GM21576 (cell line): ENCODE measurements around the gene AGPAT4.
A peak's percentile ranks its signal among the peaks of the same experiment; 100 is the strongest.
"Not testable (repeated sequence)": the region's sequence is repeated elsewhere in the genome, so short reads cannot be mapped to it uniquely, and the experiment has no call there.

ENCODE experiments used
- ATAC-seq: cut with Tn5 transposase; IDR thresholded peaks from one replicate; pipeline ENCODE4 v1.9.1; 2021; ENCODE audit warnings: mild to moderate bottlenecking, moderate library complexity; ENCODE audit not compliant: unreplicated experiment

The AGPAT4 gene

GRCh38 chr6:161273752-161274487 lies at the start of gene AGPAT4:
Gene AGPAT4 (minus strand): TSS chr6:161274061. CDS start chr6:161232213, 41,848 bp downstream.
- ATAC-seq, result peak; percentile 100

GRCh38 chr6:161319231-161319630 lies 45.4 kb upstream of the AGPAT4 start:
- no peak for ATAC-seq

- ATAC-seq, result no peak
These were observed 44.6 kb upstream of the AGPAT4 start for GRCh38 chr6:161318456-161318855.

GRCh38 chr6:161316531-161316930 lies 42.7 kb upstream of the AGPAT4 start:
- no peak for ATAC-seq

- ATAC-seq, result not testable (repeated sequence)
These were observed 41.5 kb upstream of the AGPAT4 start for GRCh38 chr6:161315246-161315917.

- not testable (repeated sequence) for ATAC-seq
These were observed 40.8 kb upstream of the AGPAT4 start for GRCh38 chr6:161314541-161315245.

GRCh38 chr6:161313940-161314509 lies 40.2 kb upstream of the AGPAT4 start:
- ATAC-seq, result no peak

GRCh38 chr6:161313475-161313874 lies 39.6 kb upstream of the AGPAT4 start:
- not testable (repeated sequence) for ATAC-seq

GRCh38 chr6:161309774-161310173 lies 35.9 kb upstream of the AGPAT4 start:
- ATAC-seq, result not testable (repeated sequence)

- ATAC-seq, result no peak
These were observed 34.3 kb upstream of the AGPAT4 start for GRCh38 chr6:161308075-161308655.

- ATAC-seq, result no peak
These were observed 32.0 kb upstream of the AGPAT4 start for GRCh38 chr6:161305860-161306259.

GRCh38 chr6:161303628-161304340 lies 29.9 kb upstream of the AGPAT4 start:
- no peak for ATAC-seq

- ATAC-seq, result no peak
These were observed 29.1 kb upstream of the AGPAT4 start for GRCh38 chr6:161302949-161303348.

GRCh38 chr6:161301338-161301737 lies 27.5 kb upstream of the AGPAT4 start:
- ATAC-seq, result no peak

- no peak for ATAC-seq
These were observed 27.0 kb upstream of the AGPAT4 start for GRCh38 chr6:161300823-161301222.

- no peak for ATAC-seq
These were observed 25.9 kb upstream of the AGPAT4 start for GRCh38 chr6:161299726-161300125.

GRCh38 chr6:161295784-161296183 lies 21.9 kb upstream of the AGPAT4 start:
- ATAC-seq, result no peak

GRCh38 chr6:161292650-161293281 lies 18.9 kb upstream of the AGPAT4 start:
- ATAC-seq, result no peak

GRCh38 chr6:161292145-161292544 lies 18.3 kb upstream of the AGPAT4 start:
- no peak for ATAC-seq

GRCh38 chr6:161290751-161291150 lies 16.9 kb upstream of the AGPAT4 start:
- ATAC-seq, result no peak
